Cardiac muscle cell (in vitro differentiated cells and primary cell): Measurements from ENCODE around the gene KCNMA1. TPM values are rescaled to one million over a fixed set of nuclear protein-coding genes. Genes with fewer than 3 reads are reported as not detected.
A peak's percentile ranks its signal among the peaks of the same experiment; 100 is the strongest.

Experiments
- DNase-seq, 2 donors: peaks; one replicate each; pipeline versions ENCODE4 v3.0.0 to v3.0.0-alpha.2; 2010 to 2017; ENCODE audit warnings: low read depth in 1 of 2, low spot score in 1 of 2
- H3K27ac ChIP-seq: fragments of 200-600 bp; sonication (generic); 2 replicates; pipeline ENCODE4 v1.5.1; 2016
- H3K27me3 ChIP-seq: fragments of 200-600 bp; sonication (generic); 2 replicates; pipeline ENCODE4 v1.6.0; 2016; ENCODE audit warnings: control low read depth
- H3K36me3 ChIP-seq: fragments of 200-600 bp; sonication (generic); 2 replicates; pipeline ENCODE4 v1.5.1; 2016; ENCODE audit warnings: control low read depth
- H3K4me1 ChIP-seq: fragments of 200-600 bp; sonication (generic); 2 replicates; pipeline ENCODE4 v1.8.1; 2017; ENCODE audit warnings: low read depth, mild to moderate bottlenecking, mixed run types
- H3K4me3 ChIP-seq: fragments of 200-600 bp; sonication (generic); 2 replicates; pipeline ENCODE4 v1.5.1; 2016; ENCODE audit warnings: mild to moderate bottlenecking
- H3K9me3 ChIP-seq: fragments of 200-600 bp; sonication (generic); 2 replicates; pipeline ENCODE4 v1.5.1; 2017; ENCODE audit warnings: low read depth, mild to moderate bottlenecking, control low read depth
- CTCF ChIP-seq: IDR thresholded peaks from 2 replicates; pipeline ENCODE4 v1.5.1; 2012; ENCODE audit warnings: low read depth, mild to moderate bottlenecking, low read length
- polyA plus RNA-seq: library from polyadenylated mRNA; unstranded; fragments of >200 nt; fragmentation: Nextera tagmentation; extraction: Ambion mirVana; gene quantifications from 2 replicates; pipeline ENCODE4 v1.2.1, GENCODE V29; 2016
- total RNA-seq: library from RNA; depleted of rRNA; stranded (reverse); fragments of >200 nt; gene quantifications from 2 replicates; pipeline ENCODE4 v1.2.3, GENCODE V29; 2016

Gene KCNMA1
- total and polyA plus RNA-seq, 2 experiments from 2014 or later: 1.8 to 1.9 TPM

DNA sequence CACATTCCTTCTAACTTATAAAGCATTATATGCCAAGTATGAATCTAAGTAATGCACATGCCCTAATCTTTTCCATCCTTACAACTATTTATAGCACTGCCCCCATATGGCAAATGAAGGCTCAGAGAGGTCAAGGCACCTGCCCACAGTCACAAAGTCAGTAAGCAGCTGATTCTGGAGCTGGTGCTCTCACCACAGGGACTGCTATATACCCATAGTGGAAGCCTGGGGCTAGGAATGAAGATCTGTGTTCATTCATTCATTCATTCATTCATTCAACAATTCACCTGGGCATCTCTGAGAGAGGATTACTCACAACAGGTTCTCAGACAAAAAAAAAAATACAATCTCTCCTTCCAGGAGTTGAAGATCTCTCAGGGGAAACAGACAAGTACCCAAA, 213.4 kb downstream of the KCNMA1 start:
- no peak overlapping the region for H3K4me3 ChIP-seq
- TF ChIP-seq CTCF: no peak
- DNase-seq: no peak
- H3K27me3 ChIP-seq: no peaks in the 10 kb centered on the region
- H3K27ac ChIP-seq: no peak overlapping the region
- H3K36me3 ChIP-seq: no peaks in the 10 kb centered on the region
- no peaks in the 10 kb centered on the region for H3K4me1 ChIP-seq
- no peaks in the 10 kb centered on the region for H3K9me3 ChIP-seq

DNA sequence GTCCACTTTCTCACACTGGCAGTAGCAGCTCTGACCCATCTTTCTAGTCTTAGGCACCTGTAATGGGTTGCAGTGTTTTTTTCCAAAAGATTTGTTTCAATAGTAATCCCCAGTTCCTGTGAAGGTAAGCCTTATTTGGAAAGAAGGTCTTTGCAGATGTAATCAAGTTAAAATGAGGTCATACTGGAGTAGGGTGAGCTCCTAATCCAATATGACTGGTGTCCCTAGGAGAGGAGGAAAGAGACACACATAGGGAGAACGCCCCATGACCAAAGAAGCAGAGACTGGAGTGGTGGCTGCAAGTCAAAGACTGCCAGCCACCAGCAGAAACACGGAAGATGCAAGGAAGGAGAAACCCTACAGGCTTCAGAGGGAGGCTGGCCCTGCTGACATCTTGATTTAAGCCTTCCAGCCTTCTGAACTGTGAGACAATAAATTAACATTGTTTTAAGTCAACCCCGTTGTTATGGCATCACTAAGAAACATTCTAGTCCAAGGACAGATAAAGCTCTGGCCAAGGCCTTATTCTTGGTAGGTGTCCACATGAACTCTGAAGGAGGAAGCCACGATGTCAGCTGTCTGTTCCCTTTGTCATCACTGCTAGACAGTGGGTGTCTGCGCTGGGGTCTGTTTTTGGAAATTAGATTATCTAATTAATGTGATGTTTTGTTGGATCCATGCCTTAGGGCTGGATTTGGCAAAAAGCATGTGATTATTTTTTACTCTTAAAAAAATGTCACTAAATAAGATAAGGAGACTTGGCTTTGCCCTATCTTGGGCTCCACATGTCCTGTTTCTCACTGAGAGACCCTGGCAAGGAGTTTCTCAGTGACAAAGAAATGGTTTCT, 214.9 kb downstream of the KCNMA1 start:
- no peak overlapping the region for H3K4me3 ChIP-seq
- H3K9me3 ChIP-seq: no peaks in the 10 kb centered on the region
- H3K27me3 ChIP-seq: no peaks in the 10 kb centered on the region
- no peak overlapping the region for H3K27ac ChIP-seq
- DNase-seq: peak in 1 of 2 donors; percentile 36
- no peaks in the 10 kb centered on the region for H3K4me1 ChIP-seq
- no peak for TF ChIP-seq CTCF
- no peaks in the 10 kb centered on the region for H3K36me3 ChIP-seq

GRCh38 chr10:77421591-77421990, 216.0 kb downstream of the KCNMA1 start:
- TF ChIP-seq CTCF: no peak
- no peaks in the 10 kb centered on the region for H3K36me3 ChIP-seq
- no peaks in the 10 kb centered on the region for H3K4me1 ChIP-seq
- no peak overlapping the region for H3K27ac ChIP-seq
- DNase-seq: no peak
- no peaks in the 10 kb centered on the region for H3K9me3 ChIP-seq
- no peak overlapping the region for H3K4me3 ChIP-seq
- H3K27me3 ChIP-seq: no peaks in the 10 kb centered on the region

DNA sequence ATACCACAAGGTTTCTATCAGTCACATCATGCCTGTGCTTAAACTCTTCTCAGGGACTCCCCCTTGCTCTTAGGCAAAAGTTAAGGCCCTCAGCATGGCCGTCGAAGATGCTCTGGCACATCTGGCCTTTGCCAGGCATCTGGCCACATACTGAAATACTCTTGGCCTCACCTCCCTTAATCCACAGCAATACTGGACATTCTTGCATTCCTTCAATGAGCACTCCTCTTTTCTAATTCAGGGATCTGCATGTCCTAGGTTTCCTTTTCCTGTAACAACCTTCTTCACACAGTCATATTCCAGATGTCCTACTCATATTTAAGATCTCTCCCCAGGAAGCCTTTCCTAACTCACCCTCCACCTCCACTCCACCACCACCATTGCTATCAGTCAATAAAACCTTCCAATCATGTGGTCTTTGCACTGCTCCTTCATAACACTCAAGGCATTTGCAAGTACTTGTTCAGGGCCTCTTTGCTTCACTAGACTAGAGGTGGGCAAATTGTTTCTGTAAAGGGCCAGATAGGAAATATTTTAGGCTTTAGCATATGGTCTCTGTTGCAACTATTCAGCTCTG, 216.6 kb downstream of the KCNMA1 start:
- DNase-seq: no peak
- no peaks in the 10 kb centered on the region for H3K4me1 ChIP-seq
- no peaks in the 10 kb centered on the region for H3K27me3 ChIP-seq
- no peaks in the 10 kb centered on the region for H3K36me3 ChIP-seq
- no peaks in the 10 kb centered on the region for H3K9me3 ChIP-seq
- no peak for TF ChIP-seq CTCF
- H3K4me3 ChIP-seq: no peak overlapping the region
- no peak overlapping the region for H3K27ac ChIP-seq

- Histone ChIP-seq H3K4me3 (no peak overlapping the region), H3K9me3 (no peaks in the 10 kb centered on the region), H3K36me3 (no peaks in the 10 kb centered on the region), H3K27me3 (no peaks in the 10 kb centered on the region), H3K27ac (no peak overlapping the region), H3K4me1 (no peaks in the 10 kb centered on the region)
- no peak for TF ChIP-seq CTCF
- DNase-seq: no peak
These were observed 217.6 kb downstream of the KCNMA1 start for GRCh38 chr10:77419979-77420378.
